ENCODE data around the gene PDS5A. TPM values are rescaled to one million over a fixed set of nuclear protein-coding genes. Genes with fewer than 3 reads are reported as not detected.

Gene PDS5A
- total and polyA plus RNA-seq, 9 of the 15 experiments (the other 6 are each of a cell fraction or from before 2014, with no cell fraction given) = 16.4 to 85.4 (median 70.0) TPM

DNA sequence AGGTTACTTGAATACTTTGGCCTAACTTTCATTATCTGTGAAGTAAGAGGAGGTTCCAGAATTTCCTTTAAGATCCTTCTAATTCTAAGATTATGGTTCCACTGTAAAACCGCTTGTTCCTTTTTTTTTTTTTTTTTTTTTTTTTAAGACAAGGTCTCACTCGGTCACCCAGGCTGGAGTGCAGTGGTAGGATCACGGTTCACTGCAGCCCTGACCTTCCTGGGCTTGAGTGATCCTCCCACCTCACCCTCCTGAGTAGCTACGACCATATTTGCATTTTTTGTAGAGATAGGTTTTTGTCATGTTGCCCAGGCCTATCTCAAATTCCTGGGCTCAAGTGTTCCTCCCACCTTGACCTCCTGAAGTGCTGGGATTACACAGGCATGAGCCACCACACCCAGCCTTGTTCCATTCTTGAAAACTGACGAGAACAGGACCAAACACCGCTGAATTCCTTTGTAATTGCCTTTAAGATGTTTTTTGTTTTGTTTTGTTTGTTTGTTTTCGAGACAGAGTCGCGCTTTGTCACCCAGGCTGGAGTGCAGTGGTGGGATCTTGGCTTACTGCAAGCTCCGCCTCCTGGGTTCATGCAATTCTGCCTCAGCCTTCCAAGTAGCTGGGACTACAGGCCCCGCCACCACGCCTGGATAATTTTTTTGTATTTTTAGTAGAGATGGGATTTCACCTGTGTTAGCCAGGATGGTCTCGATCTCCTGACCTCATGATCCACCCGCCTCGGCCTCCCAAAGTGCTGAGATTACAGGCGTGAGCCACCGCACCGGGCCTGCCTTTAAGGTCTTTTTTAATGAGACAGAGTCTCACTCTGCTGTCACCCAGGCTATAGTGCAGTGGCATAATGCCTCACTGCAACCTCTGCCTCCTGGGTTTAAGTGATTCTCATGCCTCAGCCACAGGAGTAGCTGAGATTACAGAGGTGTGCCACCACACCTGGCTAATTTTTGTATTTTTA lies 6.8 kb downstream of the PDS5A start (continued):
- TF ChIP-seq, protein P1, sequence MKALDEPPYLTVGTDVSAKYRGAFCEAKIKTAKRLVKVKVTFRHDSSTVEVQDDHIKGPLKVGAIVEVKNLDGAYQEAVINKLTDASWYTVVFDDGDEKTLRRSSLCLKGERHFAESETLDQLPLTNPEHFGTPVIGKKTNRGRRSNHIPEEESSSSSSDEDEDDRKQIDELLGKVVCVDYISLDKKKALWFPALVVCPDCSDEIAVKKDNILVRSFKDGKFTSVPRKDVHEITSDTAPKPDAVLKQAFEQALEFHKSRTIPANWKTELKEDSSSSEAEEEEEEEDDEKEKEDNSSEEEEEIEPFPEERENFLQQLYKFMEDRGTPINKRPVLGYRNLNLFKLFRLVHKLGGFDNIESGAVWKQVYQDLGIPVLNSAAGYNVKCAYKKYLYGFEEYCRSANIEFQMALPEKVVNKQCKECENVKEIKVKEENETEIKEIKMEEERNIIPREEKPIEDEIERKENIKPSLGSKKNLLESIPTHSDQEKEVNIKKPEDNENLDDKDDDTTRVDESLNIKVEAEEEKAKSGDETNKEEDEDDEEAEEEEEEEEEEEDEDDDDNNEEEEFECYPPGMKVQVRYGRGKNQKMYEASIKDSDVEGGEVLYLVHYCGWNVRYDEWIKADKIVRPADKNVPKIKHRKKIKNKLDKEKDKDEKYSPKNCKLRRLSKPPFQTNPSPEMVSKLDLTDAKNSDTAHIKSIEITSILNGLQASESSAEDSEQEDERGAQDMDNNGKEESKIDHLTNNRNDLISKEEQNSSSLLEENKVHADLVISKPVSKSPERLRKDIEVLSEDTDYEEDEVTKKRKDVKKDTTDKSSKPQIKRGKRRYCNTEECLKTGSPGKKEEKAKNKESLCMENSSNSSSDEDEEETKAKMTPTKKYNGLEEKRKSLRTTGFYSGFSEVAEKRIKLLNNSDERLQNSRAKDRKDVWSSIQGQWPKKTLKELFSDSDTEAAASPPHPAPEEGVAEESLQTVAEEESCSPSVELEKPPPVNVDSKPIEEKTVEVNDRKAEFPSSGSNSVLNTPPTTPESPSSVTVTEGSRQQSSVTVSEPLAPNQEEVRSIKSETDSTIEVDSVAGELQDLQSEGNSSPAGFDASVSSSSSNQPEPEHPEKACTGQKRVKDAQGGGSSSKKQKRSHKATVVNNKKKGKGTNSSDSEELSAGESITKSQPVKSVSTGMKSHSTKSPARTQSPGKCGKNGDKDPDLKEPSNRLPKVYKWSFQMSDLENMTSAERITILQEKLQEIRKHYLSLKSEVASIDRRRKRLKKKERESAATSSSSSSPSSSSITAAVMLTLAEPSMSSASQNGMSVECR (CRISPR knock-in tag; IDR thresholded peaks at IDR 0.05) = 0 out of 2 replicates have a peak, but pooled peaks have one; percentile 25
- TF ChIP-seq ZNF197 (CRISPR knock-in tag; IDR thresholded peaks at IDR 0.05; ENCODE audit: low read depth) (0 out of 2 replicates have a peak, but pooled peaks have one; percentile 4), SMARCE1 (IDR thresholded peaks at IDR 0.05) (peak; percentile 64), MTA2 (IDR thresholded peaks at IDR 0.05; ENCODE audit: low read depth) (peak; percentile 30; the same call in 1 of the 2 replicates), TEAD2 (tag; IDR thresholded peaks at IDR 0.05) (0 out of 2 replicates have a peak, but pooled peaks have one; percentile 17), EP300 (IDR thresholded peaks at IDR 0.05; ENCODE audit: low read length) (peak; percentile 38; the same call in 1 of the 2 replicates), SRSF1 (IDR thresholded peaks at IDR 0.05; ENCODE audit: low read depth, low read length) (no peak), RCOR1 (IDR thresholded peaks at IDR 0.05; ENCODE audit: borderline replicate concordance in 1 of 2, low read depth in 2 of 2, low read length in 2 of 2) (peak; percentile 66 to 90; a peak in 3 of 4 replicates), CREB1 (IDR thresholded peaks at IDR 0.05) (no peak; the same call in 1 of the 2 replicates), CREB1 (CRISPR knock-in tag; IDR thresholded peaks at IDR 0.05) (no peak), FOSL1 (tag; conservative IDR thresholded peaks at IDR 0.05) (peak; percentile 31; the same call in 1 of the 2 replicates), ZMIZ1 (IDR thresholded peaks at IDR 0.05; ENCODE audit: low read depth in 2 of 2, low read length in 2 of 2) (peak in 1 of 2 experiments; percentile 39; a peak in 1 of 4 replicates), ZNF77 (CRISPR knock-in tag; IDR thresholded peaks at IDR 0.05) (no peak), ZFX (CRISPR knock-in tag; IDR thresholded peaks at IDR 0.05) (peak; percentile 22; the same call in 1 of the 2 replicates), SIX5 (IDR thresholded peaks at IDR 0.05; ENCODE audit: borderline replicate concordance in 1 of 2, insufficient read depth in 1 of 2, low read depth in 1 of 2, low read length in 2 of 2) (no peak), HDGF (IDR thresholded peaks at IDR 0.05) (peak; percentile 50; the same call in 1 of the 2 replicates)
- TF ChIP-seq, protein P2, sequence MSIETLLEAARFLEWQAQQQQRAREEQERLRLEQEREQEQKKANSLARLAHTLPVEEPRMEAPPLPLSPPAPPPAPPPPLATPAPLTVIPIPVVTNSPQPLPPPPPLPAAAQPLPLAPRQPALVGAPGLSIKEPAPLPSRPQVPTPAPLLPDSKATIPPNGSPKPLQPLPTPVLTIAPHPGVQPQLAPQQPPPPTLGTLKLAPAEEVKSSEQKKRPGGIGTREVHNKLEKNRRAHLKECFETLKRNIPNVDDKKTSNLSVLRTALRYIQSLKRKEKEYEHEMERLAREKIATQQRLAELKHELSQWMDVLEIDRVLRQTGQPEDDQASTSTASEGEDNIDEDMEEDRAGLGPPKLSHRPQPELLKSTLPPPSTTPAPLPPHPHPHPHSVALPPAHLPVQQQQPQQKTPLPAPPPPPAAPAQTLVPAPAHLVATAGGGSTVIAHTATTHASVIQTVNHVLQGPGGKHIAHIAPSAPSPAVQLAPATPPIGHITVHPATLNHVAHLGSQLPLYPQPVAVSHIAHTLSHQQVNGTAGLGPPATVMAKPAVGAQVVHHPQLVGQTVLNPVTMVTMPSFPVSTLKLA (conservative IDR thresholded peaks at IDR 0.05) = peak in 1 of 2 experiments; percentile 42; a peak in 2 of 4 replicates

Data from K562 (cell line).